H1 (cell line): ENCODE results near the gene CCDC102A. TPM values are rescaled to one million over a fixed set of nuclear protein-coding genes. Genes with fewer than 3 reads are reported as not detected.

Source experiments
- CHD1 ChIP-seq: IDR thresholded peaks from 2 replicates; pipeline ENCODE4 v1.6.1; 2012; ENCODE audit warnings: low read depth, low read length, improper control_type of control experiment
- CHD7 ChIP-seq: fragments of 300-600 bp; sonication (generic); IDR thresholded peaks from 2 replicates; pipeline ENCODE4 v1.7.1; 2012; ENCODE audit warnings: low read length, moderate library complexity, mild to moderate bottlenecking, inconsistent platforms; ENCODE audit not compliant: insufficient replicate concordance
- KDM1A ChIP-seq: fragments of 200-600, 300-600 bp; sonication (generic); IDR thresholded peaks from 2 replicates; pipeline ENCODE4 v1.7.1; 2016; ENCODE audit warnings: mild to moderate bottlenecking, low read length, borderline replicate concordance
- KDM5A ChIP-seq: fragments of 200-600 bp; IDR thresholded peaks from 2 replicates; pipeline ENCODE4 v1.7.1; 2012; ENCODE audit warnings: mild to moderate bottlenecking, low read length, inconsistent platforms, mixed read lengths
- RNF2 ChIP-seq: fragments of 200-900, 300-1000 bp; sonication (generic); IDR thresholded peaks from 2 replicates; pipeline ENCODE4 v1.7.1; 2016; ENCODE audit warnings: borderline replicate concordance, low read depth, mild to moderate bottlenecking, antibody characterized with exemption, low read length; ENCODE audit not compliant: poor library complexity, severe bottlenecking; ENCODE audit errors: missing control alignments
- SAP30 ChIP-seq: fragments of 300-600 bp; sonication (generic); IDR thresholded peaks from 2 replicates; pipeline ENCODE4 v1.7.1; 2012; ENCODE audit warnings: low read length, moderate library complexity, mild to moderate bottlenecking, inconsistent platforms; ENCODE audit not compliant: insufficient read depth, insufficient replicate concordance
- SP4 ChIP-seq: IDR thresholded peaks from 2 replicates; pipeline ENCODE4 v1.6.1; 2012; ENCODE audit warnings: low read length, inconsistent platforms
- polyA plus RNA-seq, 7 experiments: library from polyadenylated mRNA; depleted of rRNA in 3 of 7; stranded (reverse) in 5 of 7; unstranded in 2 of 7; fragments of >200 nt in 5 of 7; fragments of 200-250 nt in 2 of 7; gene quantifications; 1 replicate in 5 of 7; 2 replicates in 1 of 7; 4 replicates in 1 of 7; pipeline versions ENCODE4 v1.2.1 to v1.2.3, GENCODE V29; 2011 to 2013; ENCODE audit warnings: missing spikeins in 2 of 7, mixed read lengths in 2 of 7
- total RNA-seq: library from RNA; stranded (reverse); fragmentation: NEBNext Ultra II Directional; extraction: Animal tissue kit (Norgen Biotek cat#: 25700); gene quantifications from 2 replicates; pipeline ENCODE4 v1.2.1, GENCODE V29; 2021
- TF ChIP-seq, protein P1 (sequence below): IDR thresholded peaks from 2 replicates; pipeline ENCODE4 v1.6.1; 2012; ENCODE audit warnings: inconsistent platforms

The CCDC102A gene
- total and polyA plus RNA-seq, 2 of the 8 experiments (the other 6 are each of a cell fraction or from before 2014, with no cell fraction given): 4.0 to 7.5 TPM

GRCh38 chr16:57532266-57532625, 4.1 kb downstream of the CCDC102A start (continued):
- TF ChIP-seq CHD7: no peak
- TF ChIP-seq, protein P1, sequence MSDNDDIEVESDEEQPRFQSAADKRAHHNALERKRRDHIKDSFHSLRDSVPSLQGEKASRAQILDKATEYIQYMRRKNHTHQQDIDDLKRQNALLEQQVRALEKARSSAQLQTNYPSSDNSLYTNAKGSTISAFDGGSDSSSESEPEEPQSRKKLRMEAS: no peak
- TF ChIP-seq CHD1: no peak
- TF ChIP-seq SAP30: no peak
- no peak for TF ChIP-seq RNF2
- no peak for TF ChIP-seq SP4
- TF ChIP-seq KDM1A: no peak
- TF ChIP-seq KDM5A: no peak
